TTC549 (cell line): ENCODE data around the gene FMNL2.

Experiments
- FAIRE-seq: peaks from 2 replicates; lab custom pipeline; 2012; peaks lifted over from hg19 to GRCh38; lab: Jason Lieb, UNC

The FMNL2 gene

GRCh38 chr2:152559008-152559407, 224.0 kb downstream of the FMNL2 start:
- FAIRE-seq = no peak

GRCh38 chr2:152560166-152560565, 225.2 kb downstream of the FMNL2 start:
- no peak for FAIRE-seq

GRCh38 chr2:152560873-152561595, 226.1 kb downstream of the FMNL2 start:
- no peak for FAIRE-seq

GRCh38 chr2:152562198-152562884, 227.4 kb downstream of the FMNL2 start:
- FAIRE-seq = no peak

GRCh38 chr2:152563764-152564163, 228.8 kb downstream of the FMNL2 start:
- no peak for FAIRE-seq

GRCh38 chr2:152564754-152565551, 230.0 kb downstream of the FMNL2 start:
- FAIRE-seq = no peak

GRCh38 chr2:152565884-152566727, 231.1 kb downstream of the FMNL2 start:
- FAIRE-seq = no peak

GRCh38 chr2:152566728-152567069, 231.7 kb downstream of the FMNL2 start:
- FAIRE-seq = no peak

- FAIRE-seq = no peak
These were observed 233.6 kb downstream of the FMNL2 start for GRCh38 chr2:152568531-152568930.

- FAIRE-seq = no peak
These were observed 234.2 kb downstream of the FMNL2 start for GRCh38 chr2:152569186-152569585.

GRCh38 chr2:152571048-152571766, 236.2 kb downstream of the FMNL2 start:
- FAIRE-seq = no peak

GRCh38 chr2:152572031-152572430, 237.1 kb downstream of the FMNL2 start:
- FAIRE-seq = no peak

- no peak for FAIRE-seq
These were observed 238.2 kb downstream of the FMNL2 start for GRCh38 chr2:152573168-152573567.

GRCh38 chr2:152577579-152577978, 242.6 kb downstream of the FMNL2 start:
- FAIRE-seq = no peak

- no peak for FAIRE-seq
These were observed 243.6 kb downstream of the FMNL2 start for GRCh38 chr2:152578573-152578972.

- FAIRE-seq = no peak
These were observed 245.7 kb downstream of the FMNL2 start for GRCh38 chr2:152580714-152581113.

- no peak for FAIRE-seq
These were observed 246.4 kb downstream of the FMNL2 start for GRCh38 chr2:152581360-152581759.

- FAIRE-seq = no peak
These were observed 247.1 kb downstream of the FMNL2 start for GRCh38 chr2:152582081-152582480.

- FAIRE-seq = no peak
These were observed 248.7 kb downstream of the FMNL2 start for GRCh38 chr2:152583512-152584229.

GRCh38 chr2:152584301-152584700, 249.3 kb downstream of the FMNL2 start:
- no peak for FAIRE-seq
